SK-N-SH (cell line): ENCODE results near the gene PPEF1.

Experiments
- CHD2 ChIP-seq: fragments of 150-350 bp; IDR thresholded peaks from 2 replicates; pipeline ENCODE4 v1.6.1; 2018; ENCODE audit warnings: low read length; ENCODE audit not compliant: partially characterized antibody
- CTCF ChIP-seq: fragments of 200-600 bp; sonication (generic); IDR thresholded peaks from 2 replicates; pipeline ENCODE4 v1.6.1; 2017; ENCODE audit warnings: antibody characterized with exemption, mild to moderate bottlenecking, moderate library complexity
- EP300 ChIP-seq, 2 experiments: IDR thresholded peaks; 2 replicates each; pipeline versions ENCODE4 v1.4.0 to v1.6.1; 2012; ENCODE audit warnings: borderline replicate concordance in 1 of 2, low read depth in 1 of 2, low read length in 1 of 2
- FOXM1 ChIP-seq: IDR thresholded peaks from 2 replicates; pipeline ENCODE4 v1.4.0; 2012; ENCODE audit warnings: low read depth, mild to moderate bottlenecking
- NFIC ChIP-seq: IDR thresholded peaks from 2 replicates; pipeline ENCODE4 v1.4.0; 2012; ENCODE audit warnings: borderline replicate concordance
- POLR2AphosphoS5 ChIP-seq: IDR thresholded peaks from 2 replicates; pipeline ENCODE4 v1.6.1; 2012; ENCODE audit warnings: low read depth, low read length
- TF ChIP-seq, protein P1 (sequence below): IDR thresholded peaks from 2 replicates; pipeline ENCODE4 v1.6.1; 2012; ENCODE audit warnings: mild to moderate bottlenecking, low read depth, low read length, moderate library complexity

DNA sequence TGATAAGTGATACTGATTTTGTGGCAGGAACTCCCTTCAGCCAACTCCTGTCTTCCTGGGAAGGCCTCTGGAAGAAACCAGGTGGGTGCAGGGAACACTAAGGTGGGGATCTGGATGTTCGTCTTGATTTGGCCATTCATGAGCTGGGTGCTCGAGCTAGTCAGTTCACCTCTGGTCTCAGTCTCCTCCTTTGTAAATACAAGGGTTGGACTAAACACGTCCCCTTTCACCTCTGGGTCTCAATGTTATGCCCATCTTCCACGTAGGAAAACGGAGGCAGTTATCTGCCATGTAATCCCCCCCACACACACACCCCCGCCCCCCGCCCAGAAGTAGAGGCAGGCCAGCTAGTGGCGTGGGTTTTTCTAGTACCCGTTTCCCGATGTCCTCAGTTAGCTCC is 31.4 kb upstream of the PPEF1 start:
- no peak for TF ChIP-seq EP300 (IDR thresholded peaks at IDR 0.05; ENCODE audit: borderline replicate concordance in 1 of 2, low read depth in 1 of 2, low read length in 1 of 2)
- no peak for TF ChIP-seq NFIC
- TF ChIP-seq CTCF, result no peak
- no peak for TF ChIP-seq FOXM1
- TF ChIP-seq, protein P1, sequence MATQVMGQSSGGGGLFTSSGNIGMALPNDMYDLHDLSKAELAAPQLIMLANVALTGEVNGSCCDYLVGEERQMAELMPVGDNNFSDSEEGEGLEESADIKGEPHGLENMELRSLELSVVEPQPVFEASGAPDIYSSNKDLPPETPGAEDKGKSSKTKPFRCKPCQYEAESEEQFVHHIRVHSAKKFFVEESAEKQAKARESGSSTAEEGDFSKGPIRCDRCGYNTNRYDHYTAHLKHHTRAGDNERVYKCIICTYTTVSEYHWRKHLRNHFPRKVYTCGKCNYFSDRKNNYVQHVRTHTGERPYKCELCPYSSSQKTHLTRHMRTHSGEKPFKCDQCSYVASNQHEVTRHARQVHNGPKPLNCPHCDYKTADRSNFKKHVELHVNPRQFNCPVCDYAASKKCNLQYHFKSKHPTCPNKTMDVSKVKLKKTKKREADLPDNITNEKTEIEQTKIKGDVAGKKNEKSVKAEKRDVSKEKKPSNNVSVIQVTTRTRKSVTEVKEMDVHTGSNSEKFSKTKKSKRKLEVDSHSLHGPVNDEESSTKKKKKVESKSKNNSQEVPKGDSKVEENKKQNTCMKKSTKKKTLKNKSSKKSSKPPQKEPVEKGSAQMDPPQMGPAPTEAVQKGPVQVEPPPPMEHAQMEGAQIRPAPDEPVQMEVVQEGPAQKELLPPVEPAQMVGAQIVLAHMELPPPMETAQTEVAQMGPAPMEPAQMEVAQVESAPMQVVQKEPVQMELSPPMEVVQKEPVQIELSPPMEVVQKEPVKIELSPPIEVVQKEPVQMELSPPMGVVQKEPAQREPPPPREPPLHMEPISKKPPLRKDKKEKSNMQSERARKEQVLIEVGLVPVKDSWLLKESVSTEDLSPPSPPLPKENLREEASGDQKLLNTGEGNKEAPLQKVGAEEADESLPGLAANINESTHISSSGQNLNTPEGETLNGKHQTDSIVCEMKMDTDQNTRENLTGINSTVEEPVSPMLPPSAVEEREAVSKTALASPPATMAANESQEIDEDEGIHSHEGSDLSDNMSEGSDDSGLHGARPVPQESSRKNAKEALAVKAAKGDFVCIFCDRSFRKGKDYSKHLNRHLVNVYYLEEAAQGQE, result no peak
- TF ChIP-seq CHD2, result no peak
- TF ChIP-seq POLR2AphosphoS5, result no peak
